Caco-2 (cell line): Measurements from ENCODE around the gene PDZD7. TPM values are rescaled to one million over a fixed set of nuclear protein-coding genes. Genes with fewer than 3 reads are reported as not detected.

Experiments
- BruUV-seq: library from RNA; stranded (reverse); fragments of 400-500 nt; replicated peaks from 2 replicates; lab custom pipeline; 2021; lab: Mats Ljungman, UMichigan
- CTCF ChIA-PET: fragments of 300-600 bp; sonication (Branson Sonifier 250); formaldehyde crosslinking; loops from one replicate; lab custom pipeline; 2022; ENCODE audit warnings: antibody characterized with exemption; lab: Charles Lee
- POLR2A ChIA-PET: fragments of 300-600 bp; sonication (Branson Sonifier 250); formaldehyde crosslinking; loops from one replicate; lab custom pipeline; 2022; ENCODE audit warnings: antibody characterized with exemption; lab: Charles Lee
- DNase-seq, 2 experiments: peaks; one replicate each; pipeline versions ENCODE4 v3.0.0 to v3.0.0-alpha.2; 2020 to 2022
- H3K27me3 ChIP-seq: replicated peaks from 2 replicates; pipeline ENCODE4 v1.6.0; 2011; ENCODE audit warnings: low read length; ENCODE audit not compliant: control insufficient read depth, insufficient read depth
- H3K36me3 ChIP-seq: 2 replicates; pipeline ENCODE4 v1.5.1; 2011; ENCODE audit warnings: low read length; ENCODE audit not compliant: control insufficient read depth, insufficient read depth
- H3K4me1 ChIP-seq: fragments of 250-450 bp; sonication (Bioruptor Pico); 2 replicates; pipeline ENCODE4 v1.5.1; 2020; ENCODE audit warnings: mild to moderate bottlenecking
- H3K4me3 ChIP-seq: 2 replicates; pipeline ENCODE4 v1.5.1; 2011; ENCODE audit warnings: low read depth, mild to moderate bottlenecking, control low read depth, low read length
- H3K9me3 ChIP-seq: fragments of 250-450 bp; sonication (Bioruptor Pico); 2 replicates; pipeline ENCODE4 v1.5.1; 2020; ENCODE audit warnings: mild to moderate bottlenecking, moderate library complexity
- H3K27ac Mint-ChIP-seq: one replicate; pipeline ENCODE4 v1.8.0; 2022; ENCODE audit warnings: mixed read lengths; ENCODE audit not compliant: unreplicated experiment
- H3K27me3 Mint-ChIP-seq: one replicate; pipeline ENCODE4 v1.8.0; 2022; ENCODE audit warnings: mixed read lengths; ENCODE audit not compliant: insufficient read depth, unreplicated experiment
- H3K36me3 Mint-ChIP-seq: one replicate; pipeline ENCODE4 v1.8.0; 2022; ENCODE audit warnings: mild to moderate bottlenecking, mixed read lengths; ENCODE audit not compliant: insufficient read depth, unreplicated experiment
- H3K4me1 Mint-ChIP-seq: one replicate; pipeline ENCODE4 v1.8.0; 2022; ENCODE audit warnings: low read depth, mixed read lengths; ENCODE audit not compliant: unreplicated experiment
- H3K4me3 Mint-ChIP-seq: one replicate; pipeline ENCODE4 v1.8.0; 2022; ENCODE audit warnings: mild to moderate bottlenecking, moderate library complexity, mixed read lengths; ENCODE audit not compliant: unreplicated experiment
- H3K9me3 Mint-ChIP-seq: one replicate; pipeline ENCODE4 v1.8.0; 2022; ENCODE audit warnings: mixed read lengths; ENCODE audit not compliant: unreplicated experiment
- intact Hi-C: fragments of 100-400 bp; cut with micrococcal nuclease; formaldehyde crosslinking; loops from one replicate; pipeline ENCODE4 v1.10.0; 2022; ENCODE audit not compliant: unreplicated experiment
- total RNA-seq: library from RNA; stranded (reverse); gene quantifications from 2 replicates; pipeline ENCODE4 v1.2.3, GENCODE V29; 2022
- TF ChIP-seq, protein P1 (sequence below), 2 experiments: fragments of 200-600 bp in 1 of 2; IDR thresholded peaks; 1 replicate in 1 of 2; 2 replicates in 1 of 2; pipeline versions ENCODE4 v1.5.1 to v1.8.0; 2011 to 2022; ENCODE audit warnings: antibody characterized with exemption in 1 of 2, control low read depth in 1 of 2, inconsistent platforms in 1 of 2, low read depth in 1 of 2, low read length in 1 of 2, mild to moderate bottlenecking in 1 of 2, moderate library complexity in 1 of 2; ENCODE audit not compliant: insufficient read depth in 1 of 2, severe bottlenecking in 1 of 2, unreplicated experiment in 1 of 2

PDZD7 gene
- total RNA-seq, 1 experiment from 2014 or later: 1.5 TPM

GRCh38 chr10:101046332-101047238 lies 15.7 kb upstream of the PDZD7 start:
- H3K9me3 ChIP-seq: no peaks in the 10 kb centered on the region
- H3K4me3 Mint-ChIP-seq: no peak overlapping the region
- no peaks in the 10 kb centered on the region for H3K9me3 Mint-ChIP-seq
- BruUV-seq: no TSS peak
- no peaks in the 10 kb centered on the region for H3K36me3 ChIP-seq
- peaks cover 14% of the 10 kb centered on the region for H3K4me1 Mint-ChIP-seq
- H3K36me3 Mint-ChIP-seq: no peaks in the 10 kb centered on the region
- intact Hi-C loops: no loop called here
- TF ChIP-seq, protein P1, sequence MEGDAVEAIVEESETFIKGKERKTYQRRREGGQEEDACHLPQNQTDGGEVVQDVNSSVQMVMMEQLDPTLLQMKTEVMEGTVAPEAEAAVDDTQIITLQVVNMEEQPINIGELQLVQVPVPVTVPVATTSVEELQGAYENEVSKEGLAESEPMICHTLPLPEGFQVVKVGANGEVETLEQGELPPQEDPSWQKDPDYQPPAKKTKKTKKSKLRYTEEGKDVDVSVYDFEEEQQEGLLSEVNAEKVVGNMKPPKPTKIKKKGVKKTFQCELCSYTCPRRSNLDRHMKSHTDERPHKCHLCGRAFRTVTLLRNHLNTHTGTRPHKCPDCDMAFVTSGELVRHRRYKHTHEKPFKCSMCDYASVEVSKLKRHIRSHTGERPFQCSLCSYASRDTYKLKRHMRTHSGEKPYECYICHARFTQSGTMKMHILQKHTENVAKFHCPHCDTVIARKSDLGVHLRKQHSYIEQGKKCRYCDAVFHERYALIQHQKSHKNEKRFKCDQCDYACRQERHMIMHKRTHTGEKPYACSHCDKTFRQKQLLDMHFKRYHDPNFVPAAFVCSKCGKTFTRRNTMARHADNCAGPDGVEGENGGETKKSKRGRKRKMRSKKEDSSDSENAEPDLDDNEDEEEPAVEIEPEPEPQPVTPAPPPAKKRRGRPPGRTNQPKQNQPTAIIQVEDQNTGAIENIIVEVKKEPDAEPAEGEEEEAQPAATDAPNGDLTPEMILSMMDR (IDR thresholded peaks at IDR 0.05; ENCODE audit: insufficient read depth in 1 of 2, low read depth in 1 of 2, low read length in 1 of 2, severe bottlenecking in 1 of 2, unreplicated experiment in 1 of 2): no peak
- CTCF ChIA-PET: interaction anchor here (0.6 to 1.3 kb wide), 3 partner anchors 9 to 427 kb away, joined by 3 to 5 read pairs (median 3); no protein-coding TSS in a partner anchor
- no peaks in the 10 kb centered on the region for H3K27me3 ChIP-seq
- no peak overlapping the region for H3K27ac Mint-ChIP-seq
- H3K4me1 ChIP-seq: peaks cover 18% of the 10 kb centered on the region
- H3K4me3 ChIP-seq: no peak overlapping the region
- DNase-seq: no peak
- POLR2A ChIA-PET: interaction anchor here (1.2 kb wide), 1 partner anchor 16 kb away, joined by 3 read pairs; the partner anchor contains the start of genes PDZD7 and SFXN3
- no peaks in the 10 kb centered on the region for H3K27me3 Mint-ChIP-seq

- intact Hi-C loops: no loop called here
- no peaks in the 10 kb centered on the region for H3K27me3 Mint-ChIP-seq
Measured at GRCh38 chr10:101044117-101044516, 13.2 kb upstream of the PDZD7 start.

DNA sequence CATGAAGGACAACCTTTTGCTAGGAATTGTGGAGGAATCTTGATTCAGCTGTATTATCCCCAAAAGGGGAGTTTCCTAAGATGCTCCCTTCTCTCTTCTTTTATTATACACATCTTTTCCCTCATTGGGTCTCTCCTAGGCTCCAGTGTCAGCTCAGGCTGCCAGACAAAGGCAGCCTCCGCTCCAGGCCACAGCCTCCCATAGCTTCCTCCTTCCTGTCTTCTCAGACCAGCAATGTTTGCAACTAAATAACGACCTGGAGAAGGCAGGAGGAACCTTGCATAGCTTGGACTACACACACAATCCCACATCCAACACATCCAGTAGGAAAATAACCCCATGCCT lies 12.4 kb upstream of the PDZD7 start:
- no peaks in the 10 kb centered on the region for H3K27me3 ChIP-seq
- H3K4me3 ChIP-seq: peak overlapping the region; percentile 40
- H3K4me1 Mint-ChIP-seq: peaks cover 14% of the 10 kb centered on the region
- BruUV-seq: TSS peak; percentile 92
- intact Hi-C loops: loop anchor here (1.0 kb wide), 1 partner anchor 17 kb away; no protein-coding TSS in a partner anchor
- peak overlapping the region; percentile 92 for H3K4me3 Mint-ChIP-seq
- H3K9me3 Mint-ChIP-seq: no peaks in the 10 kb centered on the region
- no peaks in the 10 kb centered on the region for H3K36me3 ChIP-seq
- H3K4me1 ChIP-seq: peaks cover 24% of the 10 kb centered on the region
- TF ChIP-seq, protein P1 (IDR thresholded peaks at IDR 0.05; ENCODE audit: insufficient read depth in 1 of 2, low read depth in 1 of 2, low read length in 1 of 2, severe bottlenecking in 1 of 2, unreplicated experiment in 1 of 2): no peak
- no peaks in the 10 kb centered on the region for H3K27me3 Mint-ChIP-seq
- CTCF ChIA-PET: interaction anchor here (0.6 to 3.1 kb wide), 23 partner anchors 8 to 171 kb away, joined by 3 to 47 read pairs (median 4); partner anchors contain the start of genes KAZALD1, PDZD7, SFXN3 and TLX1
- H3K9me3 ChIP-seq: no peaks in the 10 kb centered on the region
- DNase-seq: no peak
- peak overlapping the region; percentile 99 for H3K27ac Mint-ChIP-seq
- POLR2A ChIA-PET: interaction anchor here (0.7 to 2.1 kb wide), 9 partner anchors 9 to 162 kb away, joined by 3 to 24 read pairs (median 9); partner anchors contain the start of genes KAZALD1, PDZD7 and SFXN3
- H3K36me3 Mint-ChIP-seq: no peaks in the 10 kb centered on the region

More at GRCh38 chr10:101044117-101044516, 13.2 kb upstream of the PDZD7 start:
- Mint-ChIP-seq H3K9me3 (no peaks in the 10 kb centered on the region), H3K36me3 (no peaks in the 10 kb centered on the region), H3K4me1 (peaks cover 14% of the 10 kb centered on the region), H3K4me3 (no peak overlapping the region), H3K27ac (peak overlapping the region; percentile 99)
- Histone ChIP-seq H3K36me3 (no peaks in the 10 kb centered on the region), H3K27me3 (no peaks in the 10 kb centered on the region), H3K4me3 (no peak overlapping the region), H3K4me1 (peaks cover 24% of the 10 kb centered on the region), H3K9me3 (no peaks in the 10 kb centered on the region)
- TF ChIP-seq, protein P1 (IDR thresholded peaks at IDR 0.05; ENCODE audit: insufficient read depth in 1 of 2, low read depth in 1 of 2, low read length in 1 of 2, severe bottlenecking in 1 of 2, unreplicated experiment in 1 of 2): no peak
- no peak for DNase-seq
- POLR2A ChIA-PET: interaction anchor here (1.9 to 2.1 kb wide), 2 partner anchors 16 to 18 kb away, joined by 14 to 24 read pairs; partner anchors contain the start of gene KAZALD1
- no TSS peak for BruUV-seq
- CTCF ChIA-PET: interaction anchor here (1.2 to 2.4 kb wide), 6 partner anchors 11 to 118 kb away, joined by 7 to 47 read pairs (median 21); partner anchors contain the start of gene KAZALD1
